HCT116 (cell line): ENCODE data around the gene SNRNP27. TPM values are rescaled to one million over a fixed set of nuclear protein-coding genes. Genes with fewer than 3 reads are reported as not detected.

Experiments used
- ATAC-seq: fragments of 200-7000 bp; cut with Tn5 transposase; 2 replicates; pipeline ENCODE4 v1.9.1; 2020; ENCODE audit warnings: mild to moderate bottlenecking, moderate library complexity
- BruUV-seq: library from RNA; stranded (reverse); fragments of 400-500 nt; replicated peaks from 2 replicates; lab custom pipeline; 2021; lab: Mats Ljungman, UMichigan
- CTCF ChIA-PET: fragments of 300-600 bp; sonication (Branson Sonifier 250); formaldehyde crosslinking; loops from one replicate; lab custom pipeline; 2021; ENCODE audit warnings: antibody characterized with exemption; lab: Charles Lee
- POLR2A ChIA-PET: fragments of 300-600, 350-600 bp; sonication (Branson Sonifier 250); formaldehyde crosslinking; loops from one replicate; lab custom pipeline; 2021; ENCODE audit warnings: antibody characterized with exemption; lab: Charles Lee
- RAD21 ChIA-PET, 2 experiments: fragments of 300-600 bp; sonication (Branson Sonifier 250); formaldehyde crosslinking; loops; one replicate each; lab custom pipeline; 2023; ENCODE audit warnings: low total read pairs in 2 of 2; ENCODE audit not compliant: uncharacterized antibody in 2 of 2, unreplicated experiment in 2 of 2, low non-redundant PET in 1 of 2; lab: Charles Lee
- DNase-seq: peaks from one replicate; pipeline ENCODE4 v3.0.0-alpha.2; 2010; ENCODE audit warnings: low read depth, low spot score
- H2AFZ ChIP-seq: fragments of 200-600 bp; shearing (Covaris generic), sonication (generic); 2 replicates; pipeline ENCODE4 v1.6.1; 2017; ENCODE audit warnings: low read depth, mixed run types, mixed read lengths, antibody characterized with exemption, low read length; ENCODE audit not compliant: poor library complexity, severe bottlenecking
- H3K27ac ChIP-seq: 2 replicates; pipeline ENCODE4 v1.5.1; 2012; ENCODE audit warnings: low read depth, low read length
- H3K27me3 ChIP-seq: fragments of 200-600 bp; sonication (generic); 2 replicates; pipeline ENCODE4 v1.6.1; 2016; ENCODE audit warnings: mixed run types, low read length, mixed read lengths; ENCODE audit not compliant: insufficient read depth
- H3K36me3 ChIP-seq, 2 experiments: fragments of 200-500 bp in 1 of 2; fragments of 200-600 bp in 1 of 2; sonication (Bioruptor generic) in 1 of 2; sonication (generic) in 1 of 2; 2 replicates each; pipeline versions ENCODE4 v1.5.1 to v1.6.1; 2014 to 2016; ENCODE audit warnings: low read length in 2 of 2, inconsistent platforms in 1 of 2, mixed read lengths in 1 of 2, mixed run types in 1 of 2; ENCODE audit not compliant: insufficient read depth in 2 of 2, control insufficient read depth in 1 of 2
- H3K4me1 ChIP-seq, 2 experiments: fragments of 200-600 bp in 1 of 2; sonication (generic) in 1 of 2; 2 replicates each; pipeline versions ENCODE4 v1.5.1 to v1.6.1; 2012 to 2017; ENCODE audit warnings: low read length in 2 of 2, inconsistent platforms in 1 of 2, mild to moderate bottlenecking in 1 of 2, mixed read lengths in 1 of 2, mixed run types in 1 of 2, moderate library complexity in 1 of 2; ENCODE audit not compliant: insufficient read depth in 2 of 2, control insufficient read depth in 1 of 2
- H3K4me2 ChIP-seq: fragments of 200-600 bp; sonication (generic); 2 replicates; pipeline ENCODE4 v1.6.1; 2017; ENCODE audit warnings: mixed run types, low read length, mixed read lengths
- H3K4me3 ChIP-seq, 2 experiments: fragments of 200-600 bp in 1 of 2; sonication (generic) in 1 of 2; replicated peaks in 1 of 2; 2 replicates each; pipeline ENCODE4 v1.5.1; 2011 to 2016; ENCODE audit warnings: low read length in 2 of 2, control low read depth in 1 of 2, low read depth in 1 of 2, mild to moderate bottlenecking in 1 of 2, mixed read lengths in 1 of 2, mixed run types in 1 of 2
- H3K79me2 ChIP-seq: fragments of 200-600 bp; sonication (generic); 2 replicates; pipeline ENCODE4 v1.6.1; 2017; ENCODE audit warnings: mild to moderate bottlenecking, mixed run types, low read length, moderate library complexity, mixed read lengths; ENCODE audit not compliant: insufficient read depth
- H3K9ac ChIP-seq: fragments of 200-600 bp; sonication (generic); 2 replicates; pipeline ENCODE4 v1.6.1; 2016; ENCODE audit warnings: low read length, mixed read lengths
- H3K9me2 ChIP-seq: fragments of 200-600 bp; sonication (generic), shearing (Covaris generic); 2 replicates; pipeline ENCODE4 v1.6.1; 2017; ENCODE audit warnings: mixed run types, mild to moderate bottlenecking, moderate library complexity; ENCODE audit not compliant: insufficient read depth
- H3K9me3 ChIP-seq, 2 experiments: fragments of 200-500 bp in 1 of 2; fragments of 200-600 bp in 1 of 2; sonication (Bioruptor generic) in 1 of 2; sonication (generic) in 1 of 2; 2 replicates each; pipeline ENCODE4 v1.6.1; 2014 to 2017; ENCODE audit warnings: low read length in 2 of 2, mixed read lengths in 2 of 2, inconsistent platforms in 1 of 2, low read depth in 1 of 2, mild to moderate bottlenecking in 1 of 2, mixed run types in 1 of 2, moderate library complexity in 1 of 2; ENCODE audit not compliant: control insufficient read depth in 1 of 2, insufficient read depth in 1 of 2
- H4K20me1 ChIP-seq: fragments of 200-600 bp; sonication (generic), shearing (Covaris generic); 2 replicates; pipeline ENCODE4 v1.6.1; 2017; ENCODE audit warnings: mixed run types, mild to moderate bottlenecking, moderate library complexity; ENCODE audit not compliant: insufficient read depth
- CBX3 ChIP-seq: IDR thresholded peaks from 2 replicates; pipeline ENCODE4 v1.6.1; 2012; ENCODE audit warnings: low read depth
- CEBPB ChIP-seq: IDR thresholded peaks from 2 replicates; pipeline ENCODE4 v1.6.1; 2012; ENCODE audit warnings: low read depth
- EGR1 ChIP-seq: IDR thresholded peaks from 2 replicates; pipeline ENCODE4 v1.6.1; 2012; ENCODE audit warnings: low read depth
- ELF1 ChIP-seq: IDR thresholded peaks from 2 replicates; pipeline ENCODE4 v1.6.1; 2012; ENCODE audit warnings: low read depth, borderline replicate concordance
- FOSL1 ChIP-seq: IDR thresholded peaks from 2 replicates; pipeline ENCODE4 v1.6.1; 2012; ENCODE audit warnings: low read depth
- JUND ChIP-seq: IDR thresholded peaks from 2 replicates; pipeline ENCODE4 v1.6.1; 2012
- POLR2A ChIP-seq: IDR thresholded peaks from 2 replicates; pipeline ENCODE4 v1.7.0; 2011; ENCODE audit warnings: borderline replicate concordance; ENCODE audit not compliant: insufficient read depth, insufficient read length; ENCODE audit errors: extremely low read depth
- POLR2AphosphoS5 ChIP-seq: IDR thresholded peaks from 2 replicates; pipeline ENCODE4 v1.6.1; 2011; ENCODE audit warnings: mild to moderate bottlenecking, low read depth, low read length, moderate library complexity
- SIN3A ChIP-seq: IDR thresholded peaks from 2 replicates; pipeline ENCODE4 v1.6.1; 2012; ENCODE audit warnings: low read depth
- SP1 ChIP-seq: IDR thresholded peaks from 2 replicates; pipeline ENCODE4 v1.6.1; 2012; ENCODE audit warnings: low read depth
- SRF ChIP-seq: IDR thresholded peaks from 2 replicates; pipeline ENCODE4 v1.6.1; 2012; ENCODE audit warnings: low read depth
- TCF7L2 ChIP-seq: IDR thresholded peaks from 2 replicates; pipeline ENCODE4 v1.7.0; 2011; ENCODE audit warnings: borderline replicate concordance, inconsistent platforms; ENCODE audit not compliant: insufficient read depth, insufficient read length; ENCODE audit errors: extremely low read depth
- YY1 ChIP-seq: IDR thresholded peaks from 2 replicates; pipeline ENCODE4 v1.6.1; 2011; ENCODE audit warnings: low read length, low read depth, moderate library complexity, mild to moderate bottlenecking; ENCODE audit not compliant: insufficient replicate concordance; ENCODE audit errors: extremely low read depth
- ZFX ChIP-seq: fragments of 450-650 bp; IDR thresholded peaks from 2 replicates; pipeline ENCODE4 v1.6.1; 2017
- ZNF274 ChIP-seq: fragments of 200-500 bp; sonication (Bioruptor generic); IDR thresholded peaks from 2 replicates; pipeline ENCODE4 v1.6.1; 2014; ENCODE audit warnings: mild to moderate bottlenecking, low read depth, low read length, inconsistent platforms
- intact Hi-C: fragments of 100-400 bp; cut with micrococcal nuclease; formaldehyde crosslinking; loops from 2 replicates; pipeline ENCODE4 v1.10.0; 2022
- total RNA-seq: library from RNA; stranded (reverse); gene quantifications from one replicate; pipeline ENCODE4 v1.2.1, GENCODE V29; 2021; ENCODE audit not compliant: unreplicated experiment
- TF ChIP-seq, protein P1 (sequence below): IDR thresholded peaks from 2 replicates; pipeline ENCODE4 v1.6.1; 2012
- TF ChIP-seq, protein P2 (sequence below): IDR thresholded peaks from 2 replicates; pipeline ENCODE4 v1.6.1; 2012

SNRNP27 gene
- total RNA-seq, 1 experiment from 2014 or later: 44.4 TPM

DNA sequence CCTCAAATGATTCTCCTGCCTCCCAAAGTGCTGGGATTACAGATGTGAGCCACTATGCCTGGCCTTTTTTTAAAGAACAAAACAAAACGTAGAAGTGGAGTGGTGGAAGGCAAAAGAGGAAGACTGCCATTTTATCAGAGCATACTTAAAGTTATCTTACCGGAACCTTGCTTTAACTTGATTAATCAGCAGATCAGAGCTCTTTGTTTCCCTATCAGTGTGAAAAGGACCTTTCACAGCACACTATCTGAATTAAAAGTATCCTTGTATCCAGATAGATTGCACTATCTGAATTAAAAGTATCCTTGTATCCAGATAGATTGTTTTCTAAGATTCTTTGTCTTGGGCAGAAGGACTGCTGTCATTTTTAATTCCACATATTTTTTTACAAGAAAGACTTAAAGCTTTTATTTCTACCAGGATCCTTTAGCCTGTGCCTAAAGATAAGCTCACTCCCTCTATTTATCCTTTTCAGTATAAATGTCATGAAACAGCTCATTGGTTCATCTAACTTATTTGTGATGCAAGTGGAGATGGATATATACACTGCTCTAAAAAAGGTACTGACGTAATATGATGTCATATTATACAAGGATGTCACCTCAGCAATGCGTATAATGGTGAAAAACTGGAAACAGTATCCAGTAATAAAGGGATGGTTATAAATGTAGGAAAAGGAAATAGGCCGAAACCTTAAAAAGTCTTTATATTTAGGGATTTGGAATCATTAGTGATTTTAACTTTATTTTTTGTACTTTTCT, 46.5 kb upstream of the SNRNP27 start:
- H3K9me2 ChIP-seq: no peaks in the 10 kb centered on the region
- H2AFZ ChIP-seq: no peak overlapping the region
- RAD21 ChIA-PET: no interaction called here
- H3K27me3 ChIP-seq: no peaks in the 10 kb centered on the region
- POLR2A ChIA-PET: no interaction called here
- no peak overlapping the region for H3K4me3 ChIP-seq
- intact Hi-C loops: no loop called here
- ATAC-seq (no peak), DNase-seq (no peak)
- H3K9ac ChIP-seq: no peak overlapping the region
- H3K9me3 ChIP-seq: no peaks in the 10 kb centered on the region
- BruUV-seq: no TSS peak
- H3K4me1 ChIP-seq: 0 out of 4 replicates have a peak, but pooled peaks cover 0 to 5% of the 10 kb centered on the region in 2 experiments
- H3K27ac ChIP-seq: no peak overlapping the region
- CTCF ChIA-PET: interaction anchor here (1.5 kb wide), 1 partner anchor 123 kb away, joined by 4 read pairs; no protein-coding TSS in a partner anchor
- no peak for TF ChIP-seq TCF7L2
- no peak for TF ChIP-seq POLR2AphosphoS5
- TF ChIP-seq, protein P1, sequence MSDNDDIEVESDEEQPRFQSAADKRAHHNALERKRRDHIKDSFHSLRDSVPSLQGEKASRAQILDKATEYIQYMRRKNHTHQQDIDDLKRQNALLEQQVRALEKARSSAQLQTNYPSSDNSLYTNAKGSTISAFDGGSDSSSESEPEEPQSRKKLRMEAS: no peak
- TF ChIP-seq SRF: no peak
- TF ChIP-seq JUND: no peak
- no peak for TF ChIP-seq SIN3A
- no peak for TF ChIP-seq SP1
- no peak for TF ChIP-seq ELF1
- TF ChIP-seq EGR1: no peak
- TF ChIP-seq, protein P2, sequence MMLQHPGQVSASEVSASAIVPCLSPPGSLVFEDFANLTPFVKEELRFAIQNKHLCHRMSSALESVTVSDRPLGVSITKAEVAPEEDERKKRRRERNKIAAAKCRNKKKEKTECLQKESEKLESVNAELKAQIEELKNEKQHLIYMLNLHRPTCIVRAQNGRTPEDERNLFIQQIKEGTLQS: no peak
- TF ChIP-seq CEBPB: no peak
- TF ChIP-seq CBX3: no peak
- TF ChIP-seq ZNF274: no peak
- TF ChIP-seq YY1: no peak
- TF ChIP-seq ZFX: no peak
- no peak for TF ChIP-seq POLR2A
- no peak for TF ChIP-seq FOSL1
- TF ChIP-seq, all 23 proteins: peak for 0
- Histone ChIP-seq H3K4me2 (no peak overlapping the region), H4K20me1 (no peaks in the 10 kb centered on the region), H3K79me2 (no peaks in the 10 kb centered on the region), H3K36me3 (peaks cover 6 to 22% of the 10 kb centered on the region in 2 experiments; a peak in 2 of 4 replicates)
